Measurements from ENCODE around the gene ARHGAP26.

- TF ChIP-seq CTCF (IDR thresholded peaks at IDR 0.05) = no peak
- no peak for TF ChIP-seq POLR2A (IDR thresholded peaks at IDR 0.05)
Observed at GRCh38 chr5:142937374-142937773, 167.2 kb downstream of the ARHGAP26 start.

All from lower leg skin (tissue), 3 donors.